Activated CD8-positive, alpha-beta memory T cell treated with anti-CD3 and anti-CD28 coated beads for 4 hours (primary cell): ENCODE results near the gene LRFN2.

ENCODE experiments used
- DNase-seq, 2 donors: peaks; one replicate each; pipeline ENCODE4 v3.0.0-alpha.2; 2020; ENCODE audit warnings: low read depth in 2 of 2

LRFN2 gene

DNA sequence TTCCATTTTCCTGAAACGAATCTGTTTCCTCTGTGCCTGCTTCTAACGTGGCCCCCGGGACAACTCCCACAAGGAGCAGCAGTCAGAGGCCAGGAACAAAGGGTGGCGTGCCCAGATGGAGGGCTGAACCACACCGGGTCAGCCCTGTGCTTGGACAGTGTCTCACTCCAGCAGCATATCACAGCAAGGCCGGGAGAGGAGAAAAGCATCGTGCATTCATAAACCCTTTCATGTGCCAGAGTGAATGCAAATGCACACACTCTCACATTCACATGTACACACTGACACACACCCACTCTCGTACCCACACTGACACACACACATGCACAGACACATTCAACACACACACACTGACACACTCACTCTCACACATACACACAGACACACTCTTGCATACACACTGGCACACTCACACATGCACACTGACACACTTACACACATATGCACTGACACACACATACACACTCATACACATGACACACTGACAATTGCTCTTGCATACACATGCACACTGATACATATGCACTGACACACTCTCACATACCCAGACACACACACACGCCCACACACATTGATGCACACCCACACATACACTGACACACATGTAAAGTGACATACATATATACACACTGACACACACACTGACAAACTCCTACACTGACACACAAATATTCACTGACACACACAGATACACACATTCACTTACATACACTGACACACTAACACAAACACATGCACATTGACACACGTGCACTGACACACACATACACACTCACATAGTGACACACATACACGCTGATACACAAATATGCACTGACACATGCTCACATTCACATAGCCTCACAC is 237.0 kb downstream of the LRFN2 start:
- DNase-seq, result no peak

- no peak for DNase-seq
These were observed 237.9 kb downstream of the LRFN2 start for GRCh38 chr6:40349123-40349900.

DNA sequence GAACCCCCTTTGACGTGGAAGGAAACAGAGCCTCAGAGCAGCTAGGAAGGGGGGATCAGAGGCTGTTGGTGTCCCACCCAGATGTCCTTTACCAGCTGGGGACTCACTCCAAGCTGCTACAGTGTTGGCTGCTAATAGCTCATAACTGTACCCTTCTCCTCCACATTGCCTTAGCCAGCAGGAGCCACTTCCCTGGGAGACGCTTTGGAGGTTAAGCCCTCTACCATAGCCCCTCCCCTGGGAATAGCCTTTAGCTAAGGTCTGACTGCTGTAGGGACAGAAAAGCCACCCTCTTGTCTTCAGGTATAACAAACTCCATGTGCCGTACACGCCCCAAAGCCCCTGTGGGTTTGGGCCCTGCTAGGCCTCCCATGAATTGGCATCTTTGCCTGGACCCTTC is 238.6 kb downstream of the LRFN2 start:
- no peak for DNase-seq

- no peak for DNase-seq
These were observed 239.6 kb downstream of the LRFN2 start for GRCh38 chr6:40347571-40348011.

GRCh38 chr6:40346246-40346645 is 240.9 kb downstream of the LRFN2 start:
- DNase-seq, result no peak

- no peak for DNase-seq
These were observed 242.5 kb downstream of the LRFN2 start for GRCh38 chr6:40344566-40345167.

GRCh38 chr6:40343877-40344565 is 243.1 kb downstream of the LRFN2 start:
- DNase-seq, result no peak

DNA sequence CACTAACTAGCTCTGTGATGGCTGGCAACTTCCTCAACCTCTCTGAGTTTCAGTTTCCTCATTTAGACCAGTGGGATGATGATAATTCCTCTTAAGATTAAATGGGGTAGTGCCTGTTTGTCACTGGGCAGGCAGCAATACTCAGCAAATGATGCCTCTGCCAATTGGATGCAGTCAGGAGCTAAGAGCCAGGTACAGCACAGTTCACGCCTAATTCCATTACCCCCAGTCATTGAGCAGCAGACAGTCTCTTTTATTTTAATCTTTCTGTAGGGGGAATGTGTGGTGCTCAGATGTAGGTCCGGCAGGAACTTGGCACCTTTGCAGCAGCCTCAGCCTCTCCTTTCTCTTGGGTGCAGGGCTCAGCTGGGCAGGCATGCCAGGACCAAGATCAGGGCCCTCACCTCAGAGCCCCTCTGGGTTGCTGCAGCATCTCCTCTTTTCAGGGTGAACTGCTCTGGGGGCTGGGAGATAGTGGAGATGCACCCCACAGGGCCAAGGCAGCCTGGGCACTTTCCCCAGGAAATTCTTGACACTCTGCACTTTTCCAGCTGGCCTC is 243.8 kb downstream of the LRFN2 start:
- no peak for DNase-seq

GRCh38 chr6:40342723-40343122 is 244.4 kb downstream of the LRFN2 start:
- DNase-seq, result no peak

DNA sequence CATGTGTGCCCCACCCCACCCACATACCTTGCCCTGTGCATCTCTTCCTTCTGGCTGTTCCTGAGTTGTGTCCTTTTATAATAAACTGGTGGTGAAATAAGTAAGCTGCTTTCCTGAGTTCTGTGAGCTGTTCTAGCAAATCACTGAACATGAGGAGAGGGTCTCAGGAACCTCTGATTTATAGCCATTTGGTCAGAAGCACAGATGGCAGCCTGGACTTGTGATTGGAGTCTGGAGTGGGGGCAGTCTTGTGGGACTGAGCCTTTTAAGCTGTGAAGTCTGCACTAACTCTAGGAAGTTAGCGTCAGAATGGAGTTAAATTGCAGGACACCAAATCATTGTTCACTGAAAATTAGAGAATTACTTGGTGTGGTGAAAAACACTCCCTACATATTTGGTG is 245.4 kb downstream of the LRFN2 start:
- DNase-seq, result no peak
